Subcutaneous adipose tissue (tissue), 4 donors: ENCODE data around the gene CDCA3. TPM values are rescaled to one million over a fixed set of nuclear protein-coding genes. Genes with fewer than 3 reads are reported as not detected.

Experiments used
- total RNA-seq, 4 donors: library from RNA; depleted of rRNA; stranded (reverse); fragments of >200 nt; gene quantifications; one replicate each; pipeline ENCODE4 v1.1.0, GENCODE V29; 2016
- TF ChIP-seq, protein P1 (sequence below): fragments of 450-650 bp; IDR thresholded peaks from one replicate; pipeline ENCODE4 v1.5.1; 2016; ENCODE audit warnings: low read depth, mild to moderate bottlenecking, control low read depth, antibody characterized with exemption, moderate library complexity

The CDCA3 gene
- total RNA-seq, result 1 to 10 TPM in 2 of 4 donors, under 1 TPM in 1, not detected in 1; 0.38 to 2.6 (median 1.9) TPM

- TF ChIP-seq, protein P1, sequence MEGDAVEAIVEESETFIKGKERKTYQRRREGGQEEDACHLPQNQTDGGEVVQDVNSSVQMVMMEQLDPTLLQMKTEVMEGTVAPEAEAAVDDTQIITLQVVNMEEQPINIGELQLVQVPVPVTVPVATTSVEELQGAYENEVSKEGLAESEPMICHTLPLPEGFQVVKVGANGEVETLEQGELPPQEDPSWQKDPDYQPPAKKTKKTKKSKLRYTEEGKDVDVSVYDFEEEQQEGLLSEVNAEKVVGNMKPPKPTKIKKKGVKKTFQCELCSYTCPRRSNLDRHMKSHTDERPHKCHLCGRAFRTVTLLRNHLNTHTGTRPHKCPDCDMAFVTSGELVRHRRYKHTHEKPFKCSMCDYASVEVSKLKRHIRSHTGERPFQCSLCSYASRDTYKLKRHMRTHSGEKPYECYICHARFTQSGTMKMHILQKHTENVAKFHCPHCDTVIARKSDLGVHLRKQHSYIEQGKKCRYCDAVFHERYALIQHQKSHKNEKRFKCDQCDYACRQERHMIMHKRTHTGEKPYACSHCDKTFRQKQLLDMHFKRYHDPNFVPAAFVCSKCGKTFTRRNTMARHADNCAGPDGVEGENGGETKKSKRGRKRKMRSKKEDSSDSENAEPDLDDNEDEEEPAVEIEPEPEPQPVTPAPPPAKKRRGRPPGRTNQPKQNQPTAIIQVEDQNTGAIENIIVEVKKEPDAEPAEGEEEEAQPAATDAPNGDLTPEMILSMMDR, result no peak
Measured at GRCh38 chr12:6851153-6851920, at the start of gene CDCA3. CDCA3 (minus strand) TSS chr12:6851286; CDS start chr12:6850952, 334 bp downstream.

- TF ChIP-seq, protein P1, result no peak
Measured at GRCh38 chr12:6899837-6900519, 48.9 kb upstream of the CDCA3 start.

DNA sequence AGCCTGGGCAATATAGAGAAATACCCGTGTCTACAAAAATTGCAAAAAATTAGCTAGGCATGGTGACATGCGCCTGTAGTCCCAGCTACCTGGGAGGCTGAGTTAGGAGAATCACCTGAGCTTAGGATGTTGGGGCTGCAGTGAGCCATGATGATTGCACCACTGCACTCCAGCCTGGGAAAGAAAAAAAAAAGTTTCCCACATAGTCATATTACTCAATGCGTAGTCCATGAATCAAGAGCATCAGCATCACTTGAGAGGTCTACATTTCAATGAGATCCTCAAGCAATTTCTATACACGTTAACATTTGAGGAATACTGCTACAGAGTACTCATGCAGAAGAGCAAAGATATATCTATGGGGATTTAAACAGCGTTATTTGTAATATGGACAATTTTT lies 48.3 kb upstream of the CDCA3 start:
- TF ChIP-seq, protein P1, result no peak

DNA sequence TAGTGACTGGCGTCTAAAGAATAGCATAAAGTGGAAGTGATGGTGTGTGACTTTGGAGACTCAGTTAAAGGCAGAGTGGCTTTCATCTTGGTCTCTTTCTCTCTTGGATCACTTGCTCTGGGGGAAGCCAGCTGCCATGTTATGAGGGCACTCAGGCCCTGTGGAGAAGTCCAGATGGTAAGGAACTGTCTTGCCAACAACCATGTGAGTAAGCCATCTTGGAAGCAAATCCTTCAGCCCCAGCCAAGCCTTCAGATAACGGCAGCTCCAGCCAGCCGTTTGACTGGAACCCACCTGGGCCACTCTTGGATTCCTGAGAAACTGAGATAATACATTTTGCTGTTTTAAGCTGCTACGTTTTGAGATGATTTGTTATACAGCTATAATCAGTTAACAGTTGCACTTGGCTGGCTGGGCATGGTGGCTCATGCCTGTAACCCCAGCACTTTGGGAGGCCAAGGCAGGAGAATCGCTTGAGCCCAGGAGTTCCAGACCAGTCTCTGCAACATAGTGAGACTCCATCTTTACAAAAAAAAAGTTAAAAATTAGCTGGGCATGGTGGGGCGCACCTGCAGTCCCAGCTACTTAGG lies 45.9 kb upstream of the CDCA3 start:
- TF ChIP-seq, protein P1, result no peak

DNA sequence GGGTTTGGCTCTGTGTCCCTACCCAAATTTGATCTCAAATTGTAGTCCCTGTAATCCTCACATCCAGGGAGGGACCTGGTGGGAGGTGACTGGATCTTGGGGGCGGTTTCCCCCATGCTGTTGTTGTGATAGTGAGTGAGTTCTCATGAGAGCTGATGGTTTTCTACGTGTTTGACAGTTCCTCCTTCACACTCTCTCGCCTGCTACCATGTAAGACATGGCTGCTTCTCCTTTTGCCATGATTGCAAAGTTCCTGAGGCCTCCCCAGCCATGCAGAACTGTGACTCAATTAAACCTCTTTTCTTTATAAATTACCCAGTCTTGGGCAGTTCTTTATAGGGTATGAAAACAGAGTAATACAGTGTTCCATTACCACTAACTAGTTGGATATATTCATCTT lies 43.2 kb upstream of the CDCA3 start:
- TF ChIP-seq, protein P1, result no peak

DNA sequence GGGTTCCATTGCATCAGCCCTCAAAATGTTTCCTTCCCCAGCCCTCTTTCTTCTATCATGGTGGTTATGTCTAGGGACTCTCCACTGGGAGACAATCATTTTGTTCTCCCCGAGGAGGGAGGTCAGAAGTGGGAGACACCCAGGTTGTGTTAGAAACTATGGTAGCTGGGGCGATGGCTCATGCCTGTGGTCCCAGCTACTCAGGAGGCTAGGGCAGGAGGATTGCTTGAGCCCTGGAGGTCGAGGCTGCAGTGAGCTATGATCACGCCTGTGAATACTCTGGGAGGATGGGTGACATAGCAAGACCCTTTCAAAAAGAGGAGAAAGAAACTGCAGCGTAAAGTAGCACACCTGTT lies 40.5 kb upstream of the CDCA3 start:
- TF ChIP-seq, protein P1, result no peak
